Spleen (tissue), 7 donors: Measurements from ENCODE around the gene MAP7D2.

Experiments used
- POLR2A ChIP-seq, 3 donors: fragments of 450-650 bp; IDR thresholded peaks; one replicate each; pipeline ENCODE4 v1.5.1; 2017; ENCODE audit warnings: antibody characterized with exemption in 3 of 3, mild to moderate bottlenecking in 1 of 3
- TF ChIP-seq, protein P1 (sequence below), 11 experiments: fragments of 200-600 bp in 7 of 11; fragments of 450-650 bp in 4 of 11; sonication (generic) in 4 of 11; IDR thresholded peaks in 8 of 11; conservative IDR thresholded peaks in 3 of 11; 1 replicate in 7 of 11; 2 replicates in 4 of 11; pipeline versions ENCODE4 v1.4.0 to v1.8.0; 2016 to 2021; ENCODE audit warnings: antibody characterized with exemption in 11 of 11, inconsistent platforms in 4 of 11, mild to moderate bottlenecking in 1 of 11
- donor health status: DM: no; HTN: no; CAD: no; lungs with moderate emphysema.
- donor health status: DM: no; HTN: no; CAD: no.
- donor health status: DM: no; HTN: no; CAD: no.

DNA sequence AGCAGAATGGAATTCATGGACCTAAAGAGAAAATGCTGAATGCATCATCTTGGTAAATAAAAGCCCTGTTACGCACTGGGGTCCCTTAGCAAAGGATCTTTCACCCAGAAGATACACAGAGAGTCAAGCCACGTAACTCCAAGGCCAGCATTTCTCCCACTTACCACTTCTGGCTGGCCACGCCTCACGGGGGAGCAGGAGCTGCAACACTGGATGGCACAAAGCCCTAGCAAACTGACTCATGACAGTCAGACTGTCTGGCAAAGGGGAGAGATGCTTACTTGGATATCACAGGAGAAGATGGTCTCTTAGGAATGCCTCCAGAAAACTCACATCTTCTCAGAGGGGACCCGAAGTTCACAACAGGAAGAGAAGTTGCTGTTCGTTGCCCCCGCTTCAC lies 74.5 kb downstream of the MAP7D2 start:
- TF ChIP-seq, protein P1, sequence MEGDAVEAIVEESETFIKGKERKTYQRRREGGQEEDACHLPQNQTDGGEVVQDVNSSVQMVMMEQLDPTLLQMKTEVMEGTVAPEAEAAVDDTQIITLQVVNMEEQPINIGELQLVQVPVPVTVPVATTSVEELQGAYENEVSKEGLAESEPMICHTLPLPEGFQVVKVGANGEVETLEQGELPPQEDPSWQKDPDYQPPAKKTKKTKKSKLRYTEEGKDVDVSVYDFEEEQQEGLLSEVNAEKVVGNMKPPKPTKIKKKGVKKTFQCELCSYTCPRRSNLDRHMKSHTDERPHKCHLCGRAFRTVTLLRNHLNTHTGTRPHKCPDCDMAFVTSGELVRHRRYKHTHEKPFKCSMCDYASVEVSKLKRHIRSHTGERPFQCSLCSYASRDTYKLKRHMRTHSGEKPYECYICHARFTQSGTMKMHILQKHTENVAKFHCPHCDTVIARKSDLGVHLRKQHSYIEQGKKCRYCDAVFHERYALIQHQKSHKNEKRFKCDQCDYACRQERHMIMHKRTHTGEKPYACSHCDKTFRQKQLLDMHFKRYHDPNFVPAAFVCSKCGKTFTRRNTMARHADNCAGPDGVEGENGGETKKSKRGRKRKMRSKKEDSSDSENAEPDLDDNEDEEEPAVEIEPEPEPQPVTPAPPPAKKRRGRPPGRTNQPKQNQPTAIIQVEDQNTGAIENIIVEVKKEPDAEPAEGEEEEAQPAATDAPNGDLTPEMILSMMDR (IDR thresholded peaks at IDR 0.05 in 8 of 11, conservative IDR thresholded peaks at IDR 0.05 in 3 of 11), result no peak
- TF ChIP-seq POLR2A (IDR thresholded peaks at IDR 0.05), result no peak
